Measurements from ENCODE around the gene CYP11A1. TPM values are rescaled to one million over a fixed set of nuclear protein-coding genes. Genes with fewer than 3 reads are reported as not detected.

The CYP11A1 gene
- total RNA-seq = 0.33 and 1.6 TPM in 2 replicates

DNA sequence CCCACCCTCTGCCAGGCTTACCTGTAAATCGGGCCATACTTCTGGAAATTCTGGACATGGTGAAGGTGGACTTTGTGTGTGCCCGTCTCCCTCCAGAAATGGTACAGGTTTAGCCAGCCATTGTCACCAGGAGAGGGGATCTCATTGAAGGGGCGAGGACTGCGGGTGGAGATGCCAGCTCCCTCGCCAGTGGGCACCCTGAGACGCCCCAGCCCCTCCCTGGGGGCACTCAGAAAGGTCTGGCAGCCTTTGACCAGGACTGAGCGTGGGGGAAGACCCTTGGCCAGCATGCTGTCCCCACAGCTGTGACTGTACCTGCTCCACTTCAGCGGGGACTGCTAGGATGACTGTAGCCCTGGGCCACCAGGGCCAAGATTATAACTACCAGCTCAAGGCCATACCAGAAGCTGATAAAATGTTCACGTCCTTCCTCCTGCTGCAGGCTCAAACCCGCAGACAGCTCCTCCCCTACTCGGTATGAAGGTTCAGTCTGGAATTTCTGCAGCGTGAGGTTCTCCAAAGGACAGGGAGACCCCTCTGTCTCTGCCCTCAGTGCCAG lies at the start of gene CYP11A1:
TSS of gene CYP11A1 (minus strand) at position 351 of the 559 bp plus-strand sequence. CDS start at position 290, 61 bp downstream.

Small RNA genes lying within 50 kb of the gene (small RNA-seq; reads per million reads assigned to genes)
- 0.23 reads per million for gene MIR6881

Other genes with a start within 250 kb of the CYP11A1 start
- not detected in 2 replicates for gene ISLR2, start 237.1 kb downstream of the CYP11A1 start, total RNA-seq
- 0.39 TPM in 1 of 2 replicates, not detected in the other for gene ISLR, start 193.9 kb downstream of the CYP11A1 start, total RNA-seq
- 15.7 and 85.2 TPM in 2 replicates for gene STRA6, start 164.9 kb downstream of the CYP11A1 start, total RNA-seq
- gene CCDC33, start 131.3 kb downstream of the CYP11A1 start, total RNA-seq = 0.54 and 1.6 TPM in 2 replicates
- gene SEMA7A, start 66.3 kb upstream of the CYP11A1 start, total RNA-seq = 37.7 and 177 TPM in 2 replicates
- gene UBL7, start 93.5 kb upstream of the CYP11A1 start, total RNA-seq = 31.4 and 57.7 TPM in 2 replicates
- 5.5 and 5.7 TPM in 2 replicates for gene ARID3B, start 173.6 kb upstream of the CYP11A1 start, total RNA-seq
- gene CLK3, start 248.2 kb upstream of the CYP11A1 start, total RNA-seq = 75.8 and 88.2 TPM in 2 replicates

Measured in placental epithelial cell (primary cell).